NCI-H524 treated with DMSO at 0.1 percent for 48 hours (cell line): ENCODE results near the gene COL4A2.

Source experiments
- DNase-seq: peaks from one replicate; lab custom pipeline; 2025; lab: John Stamatoyannopoulos, UW

COL4A2 gene

GRCh38 chr13:110354715-110355473, 47.8 kb downstream of the COL4A2 start:
- DNase-seq, result no peak

GRCh38 chr13:110356362-110356761, 49.3 kb downstream of the COL4A2 start:
- DNase-seq, result no peak

GRCh38 chr13:110358381-110358780, 51.3 kb downstream of the COL4A2 start:
- DNase-seq, result no peak

GRCh38 chr13:110359840-110360301, 52.8 kb downstream of the COL4A2 start:
- no peak for DNase-seq

- peak; percentile 35 for DNase-seq
Measured at GRCh38 chr13:110360598-110360997, 53.5 kb downstream of the COL4A2 start.

- DNase-seq, result no peak
Measured at GRCh38 chr13:110361365-110361911, 54.4 kb downstream of the COL4A2 start.

- no peak for DNase-seq
Measured at GRCh38 chr13:110363010-110363409, 55.9 kb downstream of the COL4A2 start.

- DNase-seq, result no peak
Measured at GRCh38 chr13:110364081-110364480, 57.0 kb downstream of the COL4A2 start.

GRCh38 chr13:110365876-110366275, 58.8 kb downstream of the COL4A2 start:
- DNase-seq, result no peak

GRCh38 chr13:110366733-110367132, 59.6 kb downstream of the COL4A2 start:
- no peak for DNase-seq

- DNase-seq, result no peak
Measured at GRCh38 chr13:110367620-110368019, 60.5 kb downstream of the COL4A2 start.

GRCh38 chr13:110368408-110368807, 61.3 kb downstream of the COL4A2 start:
- no peak for DNase-seq

- DNase-seq, result no peak
Measured at GRCh38 chr13:110369400-110369799, 62.3 kb downstream of the COL4A2 start.

GRCh38 chr13:110371550-110372465, 64.7 kb downstream of the COL4A2 start:
- no peak for DNase-seq

- no peak for DNase-seq
Measured at GRCh38 chr13:110372676-110373075, 65.6 kb downstream of the COL4A2 start.

- no peak for DNase-seq
Measured at GRCh38 chr13:110373617-110374016, 66.5 kb downstream of the COL4A2 start.

- DNase-seq, result no peak
Measured at GRCh38 chr13:110374431-110375370, 67.6 kb downstream of the COL4A2 start.

- no peak for DNase-seq
Measured at GRCh38 chr13:110376120-110376519, 69.0 kb downstream of the COL4A2 start.

- no peak for DNase-seq
Measured at GRCh38 chr13:110377178-110377825, 70.2 kb downstream of the COL4A2 start.

- DNase-seq, result no peak
Measured at GRCh38 chr13:110377826-110378201, 70.7 kb downstream of the COL4A2 start.

- DNase-seq, result no peak
Measured at GRCh38 chr13:110379358-110379757, 72.3 kb downstream of the COL4A2 start.
